Spleen (tissue), 11 donors: ENCODE data around the gene PITPNC1. TPM values are rescaled to one million over a fixed set of nuclear protein-coding genes. Genes with fewer than 3 reads are reported as not detected.
"Not testable (repeated sequence)": the region's sequence is repeated elsewhere in the genome, so short reads cannot be mapped to it uniquely, and the experiment has no call there.

Experiments
- DNase-seq: peaks from one replicate; pipeline ENCODE4 v3.0.0-alpha.2; 2020
- H3K27ac ChIP-seq, 8 donors: fragments of 200-600 bp; sonication (generic) in 7 of 8; 1 replicate in 4 of 8; 2 replicates in 4 of 8; pipeline versions ENCODE4 v1.5.0 to v1.8.0; 2016 to 2021; ENCODE audit warnings: inconsistent platforms in 4 of 8, mild to moderate bottlenecking in 4 of 8, moderate library complexity in 1 of 8
- H3K27me3 ChIP-seq, 7 donors: fragments of 200-600 bp; sonication (generic) in 6 of 7; replicated peaks in 1 of 7; 1 replicate in 4 of 7; 2 replicates in 3 of 7; pipeline versions ENCODE4 v1.5.0 to v1.8.0; 2016 to 2021; ENCODE audit warnings: inconsistent platforms in 3 of 7, mild to moderate bottlenecking in 1 of 7
- H3K36me3 ChIP-seq, 6 donors: fragments of 200-600 bp; sonication (generic) in 5 of 6; 1 replicate in 4 of 6; 2 replicates in 2 of 6; pipeline versions ENCODE4 v1.5.0 to v1.8.0; 2016 to 2021; ENCODE audit warnings: inconsistent platforms in 2 of 6
- H3K4me1 ChIP-seq, 6 donors: fragments of 200-600 bp; sonication (generic) in 5 of 6; 1 replicate in 3 of 6; 2 replicates in 3 of 6; pipeline versions ENCODE4 v1.5.0 to v1.8.0; 2016 to 2021; ENCODE audit warnings: inconsistent platforms in 3 of 6
- H3K4me3 ChIP-seq, 8 donors: fragments of 200-600 bp; sonication (generic) in 7 of 8; 1 replicate in 4 of 8; 2 replicates in 4 of 8; pipeline versions ENCODE4 v1.5.0 to v1.8.0; 2016 to 2021; ENCODE audit warnings: inconsistent platforms in 4 of 8, mild to moderate bottlenecking in 4 of 8, moderate library complexity in 2 of 8
- H3K9me3 ChIP-seq, 8 donors: fragments of 200-600 bp; sonication (generic) in 7 of 8; 1 replicate in 4 of 8; 2 replicates in 4 of 8; pipeline versions ENCODE4 v1.5.0 to v1.8.0; 2016 to 2021; ENCODE audit warnings: inconsistent platforms in 4 of 8
- POLR2A ChIP-seq, 3 donors: fragments of 450-650 bp; IDR thresholded peaks; one replicate each; pipeline ENCODE4 v1.5.1; 2017; ENCODE audit warnings: antibody characterized with exemption in 3 of 3, mild to moderate bottlenecking in 1 of 3
- POLR2AphosphoS5 ChIP-seq, 3 donors: sonication (generic); formaldehyde crosslinking; IDR thresholded peaks; one replicate each; pipeline ENCODE4 v1.5.1; 2017; ENCODE audit warnings: antibody characterized with exemption in 3 of 3
- WGBS, 5 donors: extraction: QIAGEN DNeasy Blood & Tissue Kit in 3 of 5; methylation state at CpG; one replicate each; pipeline versions ENCODE4 v1.1.5 to v1.1.7; 2013 to 2018; 5-methylcytosine and 5-hydroxymethylcytosine counted together
- intact Hi-C: fragments of 100-400 bp; cut with DNase I; formaldehyde crosslinking; loops from one replicate; pipeline ENCODE4 v1.15.0; 2023; ENCODE audit warnings: low total_unique reads
- polyA plus RNA-seq, 3 donors: library from polyadenylated mRNA; stranded (reverse); fragments of 200-250 nt; gene quantifications; one replicate each; pipeline ENCODE4 v1.2.1, GENCODE V29; 2013
- total RNA-seq, 7 donors: library from RNA; depleted of rRNA in 3 of 7; stranded (reverse); fragments of >200 nt in 3 of 7; fragmentation: NEBNext Ultra II Directional in 4 of 7; extraction: Animal tissue kit (Norgen Biotek cat#: 25700) in 4 of 7; gene quantifications; one replicate each; pipeline versions ENCODE4 v1.1.0 to v1.2.1, GENCODE V29; 2016 to 2021
- TF ChIP-seq, protein P1 (sequence below), 11 experiments: fragments of 200-600 bp in 7 of 11; fragments of 450-650 bp in 4 of 11; sonication (generic) in 4 of 11; IDR thresholded peaks in 8 of 11; conservative IDR thresholded peaks in 3 of 11; 1 replicate in 7 of 11; 2 replicates in 4 of 11; pipeline versions ENCODE4 v1.4.0 to v1.8.0; 2016 to 2021; ENCODE audit warnings: antibody characterized with exemption in 11 of 11, inconsistent platforms in 4 of 11, mild to moderate bottlenecking in 1 of 11
- donor health status: healthy with polysubstance abuse.
- donor health status: DM: no; HTN: no; CAD: no; lungs with moderate emphysema.
- donor health status: DM: no; HTN: no; CAD: no.
- donor health status: Bipolar disorder and iron deficiency.
- donor health status: healthy.
- donor health status: DM: no; HTN: no; CAD: no.
- donor health status: DM: yes; HTN: yes; CAD: no.

The PITPNC1 gene
- total and polyA plus RNA-seq, 10 donors, result 5.8 to 33.8 (median 18.8) TPM

DNA sequence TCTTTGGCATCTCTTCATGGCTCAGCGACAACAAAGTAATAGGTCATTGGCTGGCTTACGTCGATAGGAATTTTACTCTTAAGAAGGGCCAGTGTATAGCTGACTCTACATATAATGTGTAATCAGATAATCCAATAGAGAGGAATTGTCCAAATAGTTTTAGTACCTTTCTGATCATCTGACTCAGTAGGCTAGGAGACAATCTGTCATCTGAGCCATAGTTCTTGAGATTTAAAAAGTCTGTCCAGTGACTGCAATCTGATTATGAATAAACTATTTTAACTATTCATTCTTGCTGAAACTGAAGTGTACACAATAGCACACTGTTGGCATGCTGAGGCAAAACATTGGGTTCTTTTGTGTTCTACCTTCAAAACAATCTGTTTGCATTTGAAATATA is 319.3 kb downstream of the PITPNC1 start:
- no peaks in the 10 kb centered on the region for H3K27me3 ChIP-seq
- no peak overlapping the region for H3K4me3 ChIP-seq
- H3K4me1 ChIP-seq, result no peaks in the 10 kb centered on the region
- H3K27ac ChIP-seq, result no peak overlapping the region
- peaks cover 0 to 21% (median 6%) of the 10 kb centered on the region in 6 donors for H3K36me3 ChIP-seq
- TF ChIP-seq POLR2AphosphoS5 (IDR thresholded peaks at IDR 0.05) (no peak), POLR2A (IDR thresholded peaks at IDR 0.05) (no peak)
- TF ChIP-seq, protein P1, sequence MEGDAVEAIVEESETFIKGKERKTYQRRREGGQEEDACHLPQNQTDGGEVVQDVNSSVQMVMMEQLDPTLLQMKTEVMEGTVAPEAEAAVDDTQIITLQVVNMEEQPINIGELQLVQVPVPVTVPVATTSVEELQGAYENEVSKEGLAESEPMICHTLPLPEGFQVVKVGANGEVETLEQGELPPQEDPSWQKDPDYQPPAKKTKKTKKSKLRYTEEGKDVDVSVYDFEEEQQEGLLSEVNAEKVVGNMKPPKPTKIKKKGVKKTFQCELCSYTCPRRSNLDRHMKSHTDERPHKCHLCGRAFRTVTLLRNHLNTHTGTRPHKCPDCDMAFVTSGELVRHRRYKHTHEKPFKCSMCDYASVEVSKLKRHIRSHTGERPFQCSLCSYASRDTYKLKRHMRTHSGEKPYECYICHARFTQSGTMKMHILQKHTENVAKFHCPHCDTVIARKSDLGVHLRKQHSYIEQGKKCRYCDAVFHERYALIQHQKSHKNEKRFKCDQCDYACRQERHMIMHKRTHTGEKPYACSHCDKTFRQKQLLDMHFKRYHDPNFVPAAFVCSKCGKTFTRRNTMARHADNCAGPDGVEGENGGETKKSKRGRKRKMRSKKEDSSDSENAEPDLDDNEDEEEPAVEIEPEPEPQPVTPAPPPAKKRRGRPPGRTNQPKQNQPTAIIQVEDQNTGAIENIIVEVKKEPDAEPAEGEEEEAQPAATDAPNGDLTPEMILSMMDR (IDR thresholded peaks at IDR 0.05 in 8 of 11, conservative IDR thresholded peaks at IDR 0.05 in 3 of 11), result no peak
- peaks cover 0 to 7% (median 4%) of the 10 kb centered on the region in 8 donors for H3K9me3 ChIP-seq
- 82 to 96% (median 94%) methylated on average over 3 of the region's 3 CpGs for WGBS, 5 donors
- intact Hi-C loops, result no loop called here
- DNase-seq, result no peak

DNA sequence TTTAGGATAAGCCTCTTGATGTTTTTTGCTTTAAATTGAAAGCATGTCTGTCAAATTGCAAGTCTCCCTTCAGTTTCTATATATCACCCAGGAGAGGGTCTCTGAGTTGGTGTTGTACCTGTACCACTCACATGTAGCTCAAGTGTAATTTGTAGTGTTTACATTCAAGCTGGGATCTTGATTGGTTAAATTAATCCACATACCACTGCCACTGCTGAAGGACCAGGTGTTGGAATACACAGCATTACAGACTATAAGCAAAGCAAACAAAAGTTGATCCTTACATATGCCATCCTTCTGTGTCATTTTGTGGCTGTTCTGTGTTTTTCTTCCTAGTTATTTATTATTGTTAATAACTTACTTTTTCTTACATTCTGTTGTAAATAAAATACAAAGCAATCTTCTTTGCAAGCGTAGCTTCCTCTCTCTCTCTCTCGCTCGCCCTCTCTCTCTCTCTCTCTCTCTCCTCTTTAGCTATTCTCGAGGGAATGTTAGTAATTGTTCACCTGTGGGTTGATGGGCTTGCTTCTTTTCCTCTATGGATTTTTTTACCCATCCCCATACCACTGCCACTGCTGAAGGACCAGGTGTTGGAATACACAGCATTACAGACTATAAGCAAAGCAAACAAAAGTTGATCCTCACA is 319.9 kb downstream of the PITPNC1 start:
- Histone ChIP-seq H3K27ac (no peak overlapping the region), H3K36me3 (peaks cover 0 to 21% (median 6%) of the 10 kb centered on the region in 6 donors), H3K4me1 (no peaks in the 10 kb centered on the region), H3K9me3 (peaks cover 0 to 7% (median 4%) of the 10 kb centered on the region in 8 donors), H3K4me3 (no peak overlapping the region), H3K27me3 (no peaks in the 10 kb centered on the region)
- TF ChIP-seq, protein P1 (IDR thresholded peaks at IDR 0.05 in 8 of 11, conservative IDR thresholded peaks at IDR 0.05 in 3 of 11), result no peak
- TF ChIP-seq POLR2AphosphoS5 (IDR thresholded peaks at IDR 0.05) (no peak), POLR2A (IDR thresholded peaks at IDR 0.05) (no peak)
- no peak for DNase-seq
- intact Hi-C loops, result no loop called here
- 75 to 93% (median 80%) methylated on average over 4 of the region's 4 CpGs for WGBS, 5 donors

DNA sequence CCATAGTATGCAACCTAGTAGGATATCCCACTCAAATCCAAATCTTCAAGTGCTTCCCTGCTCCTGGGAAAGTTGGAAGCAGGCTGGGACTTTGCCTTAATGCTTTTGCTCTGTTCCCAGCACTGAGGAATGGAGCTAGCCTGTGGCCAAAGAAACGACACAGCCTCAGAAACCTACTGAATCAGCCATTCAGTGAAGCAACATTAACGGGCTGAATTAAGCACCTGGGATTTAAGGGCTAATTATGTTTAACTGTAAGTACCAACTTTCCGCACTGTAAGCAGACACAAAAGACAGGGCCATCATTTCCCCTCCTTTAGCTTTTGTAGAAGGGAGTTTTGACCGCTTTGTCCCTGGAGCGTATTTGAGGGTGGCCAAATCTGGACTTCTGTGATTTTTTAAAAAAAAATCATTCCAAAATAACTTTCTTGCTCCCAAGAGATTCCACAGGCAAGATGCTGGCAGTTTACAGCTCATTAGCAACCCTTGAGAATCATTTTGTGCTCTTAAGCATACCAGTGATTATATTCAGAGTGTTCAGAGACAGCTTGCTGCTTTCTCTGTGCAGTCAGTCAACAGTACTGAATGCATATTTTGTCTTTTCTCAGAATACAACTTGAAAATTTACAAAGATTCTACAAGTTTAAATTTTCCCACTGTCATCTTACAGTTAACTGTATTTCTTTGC is 323.1 kb downstream of the PITPNC1 start:
- H3K27me3 ChIP-seq, result no peaks in the 10 kb centered on the region
- H3K9me3 ChIP-seq, result peaks cover 0 to 7% (median 4%) of the 10 kb centered on the region in 8 donors
- H3K4me1 ChIP-seq, result no peaks in the 10 kb centered on the region
- no peak for DNase-seq
- TF ChIP-seq POLR2AphosphoS5 (IDR thresholded peaks at IDR 0.05) (no peak), POLR2A (IDR thresholded peaks at IDR 0.05) (no peak)
- intact Hi-C loops, result no loop called here
- 78 to 86% (median 84%) methylated on average over 5 of the region's 5 CpGs for WGBS, 5 donors
- H3K27ac ChIP-seq, result no peak overlapping the region
- H3K4me3 ChIP-seq, result no peak overlapping the region
- H3K36me3 ChIP-seq, result no peaks in the 10 kb centered on the region

DNA sequence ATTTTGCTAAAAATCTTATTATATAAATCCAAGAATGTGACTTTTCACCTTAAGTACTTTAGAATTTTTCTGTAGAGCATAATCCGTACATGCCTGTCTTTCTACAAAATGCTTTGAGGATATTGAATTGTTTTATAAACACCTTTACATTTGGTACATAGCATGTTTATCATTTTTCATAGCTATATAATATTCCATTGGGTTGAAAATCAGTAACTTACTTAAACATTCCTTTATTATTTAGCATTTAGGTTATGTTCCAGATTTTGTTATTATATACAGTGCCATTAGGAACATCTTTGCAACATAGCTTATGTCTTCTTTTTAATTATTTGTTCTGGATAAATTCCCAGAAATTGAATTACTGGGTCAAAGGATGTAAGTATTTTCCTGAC is 323.6 kb downstream of the PITPNC1 start:
- H3K27ac ChIP-seq, result no peak overlapping the region
- no peaks in the 10 kb centered on the region for H3K4me1 ChIP-seq
- no peak overlapping the region for H3K4me3 ChIP-seq
- H3K27me3 ChIP-seq, result no peaks in the 10 kb centered on the region
- DNase-seq, result no peak
- 85 to 94% (median 90%) methylated on average over 1 of the region's 1 CpG for WGBS, 5 donors
- peaks cover 0 to 7% (median 4%) of the 10 kb centered on the region in 8 donors for H3K9me3 ChIP-seq
- TF ChIP-seq, protein P1 (IDR thresholded peaks at IDR 0.05 in 8 of 11, conservative IDR thresholded peaks at IDR 0.05 in 3 of 11), result no peak
- TF ChIP-seq POLR2A (IDR thresholded peaks at IDR 0.05) (no peak), POLR2AphosphoS5 (IDR thresholded peaks at IDR 0.05) (no peak)
- intact Hi-C loops, result no loop called here
- no peaks in the 10 kb centered on the region for H3K36me3 ChIP-seq

DNA sequence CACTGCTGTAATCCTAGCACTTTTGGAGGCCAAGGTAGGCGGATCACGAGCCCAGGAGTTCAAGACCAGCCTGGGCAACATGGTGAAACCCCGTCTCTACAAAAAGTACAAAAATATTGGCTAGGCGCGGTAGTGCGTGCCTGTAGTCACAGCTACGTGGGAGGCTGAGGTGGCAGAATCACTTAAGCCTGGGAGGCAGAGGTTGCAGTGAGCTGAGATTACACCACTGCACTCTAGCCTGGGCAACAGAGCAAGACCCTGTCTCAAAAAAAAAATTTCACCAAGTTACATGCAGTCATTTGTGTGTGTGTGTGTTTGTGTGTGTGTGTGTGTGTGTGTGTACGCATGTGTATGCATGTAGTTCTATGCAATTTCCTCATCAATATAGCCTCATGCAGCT is 325.8 kb downstream of the PITPNC1 start:
- H3K4me3 ChIP-seq, H3K27ac ChIP-seq, DNase-seq, H3K4me1 ChIP-seq, H3K27me3 ChIP-seq, intact Hi-C loops, H3K36me3 ChIP-seq, H3K9me3 ChIP-seq: not testable (repeated sequence)
- WGBS, 5 donors, result 88 to 95% (median 92%) methylated on average over 8 of the region's 8 CpGs
